Measurements from ENCODE around the gene FAM98B. TPM values are rescaled to one million over a fixed set of nuclear protein-coding genes. Genes with fewer than 3 reads are reported as not detected.

FAM98B gene
- polyA plus RNA-seq, 1 of the 3 experiments (the other 2 are of a cell fraction): 5.7 TPM

DNA sequence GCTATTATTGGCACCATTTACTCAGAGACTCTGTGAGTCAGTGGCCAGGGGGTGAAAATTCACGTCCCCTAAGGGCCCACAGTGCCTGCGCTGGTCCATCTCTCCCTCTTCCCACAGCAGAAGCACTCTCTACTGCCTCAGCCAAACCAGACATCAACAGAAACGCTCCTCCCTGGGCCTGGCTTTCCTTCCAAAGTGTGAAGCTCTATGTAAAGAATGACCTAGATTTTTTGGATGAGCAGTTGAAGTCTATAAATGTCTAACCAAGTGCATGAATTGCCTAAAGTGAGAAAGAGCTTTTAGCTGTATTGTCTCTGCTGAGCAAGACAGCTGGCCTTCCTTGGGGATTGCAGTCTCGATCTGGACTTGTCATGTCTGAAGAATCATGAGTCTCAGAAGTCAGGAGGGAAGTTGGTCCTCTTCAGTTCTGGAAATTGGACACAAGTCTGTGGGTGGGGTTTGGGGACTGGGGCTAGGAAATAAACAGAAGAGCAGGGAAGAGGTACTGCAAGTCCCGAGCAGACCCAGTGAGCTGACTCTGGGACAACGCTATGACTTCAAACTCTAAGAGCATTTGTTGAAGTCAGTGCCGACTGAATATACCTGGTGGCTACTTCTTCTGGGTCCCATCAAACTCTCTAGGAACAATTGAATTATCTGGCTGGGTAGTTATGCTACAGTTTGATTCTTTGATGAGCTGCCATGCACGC, 81.7 kb downstream of the FAM98B start (continued):
- TF ChIP-seq JUND (IDR thresholded peaks at IDR 0.05): no peak
- no peak for TF ChIP-seq TAF1 (IDR thresholded peaks at IDR 0.05; ENCODE audit: borderline replicate concordance, low read depth, low read length)
- no peak for TF ChIP-seq CHD2 (IDR thresholded peaks at IDR 0.05; ENCODE audit: low read length, partially characterized antibody)

- POLR2A ChIA-PET: no interaction called here
- H4K20me1 ChIP-seq (ENCODE audit: insufficient read depth): no peaks in the 10 kb centered on the region
- TF ChIP-seq TEAD4 (IDR thresholded peaks at IDR 0.05; ENCODE audit: borderline replicate concordance, insufficient read depth): peak; percentile 30; the same call in 1 of the 2 replicates
- TF ChIP-seq JUND (IDR thresholded peaks at IDR 0.05): 0 out of 2 replicates have a peak, but pooled peaks have one; percentile 12
- TF ChIP-seq, protein P1, sequence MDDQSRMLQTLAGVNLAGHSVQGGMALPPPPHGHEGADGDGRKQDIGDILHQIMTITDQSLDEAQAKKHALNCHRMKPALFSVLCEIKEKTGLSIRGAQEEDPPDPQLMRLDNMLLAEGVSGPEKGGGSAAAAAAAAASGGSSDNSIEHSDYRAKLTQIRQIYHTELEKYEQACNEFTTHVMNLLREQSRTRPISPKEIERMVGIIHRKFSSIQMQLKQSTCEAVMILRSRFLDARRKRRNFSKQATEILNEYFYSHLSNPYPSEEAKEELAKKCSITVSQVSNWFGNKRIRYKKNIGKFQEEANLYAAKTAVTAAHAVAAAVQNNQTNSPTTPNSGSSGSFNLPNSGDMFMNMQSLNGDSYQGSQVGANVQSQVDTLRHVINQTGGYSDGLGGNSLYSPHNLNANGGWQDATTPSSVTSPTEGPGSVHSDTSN (IDR thresholded peaks at IDR 0.05): peak; percentile 27; the same call in 1 of the 2 replicates
- no peak for TF ChIP-seq FOXJ3 (CRISPR knock-in tag; IDR thresholded peaks at IDR 0.05)
- 36% methylated on average over 3 of the region's 3 CpGs for WGBS (ENCODE audit: low lambda C conversion rate)
- no peak overlapping the region for H3K9ac ChIP-seq
- CTCF ChIA-PET: interaction anchor here (1.1 to 2.5 kb wide), 2 partner anchors 28 to 155 kb away, joined by 3 to 15 read pairs; partner anchors contain the start of gene RASGRP1
- H3K9me3 ChIP-seq: no peaks in the 10 kb centered on the region
- no peaks in the 10 kb centered on the region for H3K27me3 ChIP-seq (ENCODE audit: insufficient read depth)
- no peaks in the 10 kb centered on the region for H3K79me2 ChIP-seq (ENCODE audit: insufficient read depth)
- peak overlapping the region in 1 of 2 experiments; percentile 71; a peak in 2 of 4 replicates for H3K27ac ChIP-seq (ENCODE audit: low read depth in 2 of 2, low read length in 1 of 2)
- H3K9me2 ChIP-seq: no peaks in the 10 kb centered on the region
- H3K4me3 ChIP-seq (ENCODE audit: low read depth in 2 of 2, low read length in 1 of 2): no peak overlapping the region
- no peak for DNase-seq
- H2AFZ ChIP-seq (ENCODE audit: low read depth): no peak overlapping the region
- 0 out of 4 replicates have a peak, but pooled peaks cover 0 to 4% of the 10 kb centered on the region in 2 experiments for H3K4me1 ChIP-seq (ENCODE audit: control insufficient read depth in 1 of 2, insufficient read depth in 2 of 2, low read depth in 1 of 2, low read length in 1 of 2)
- H3K36me3 ChIP-seq (replicated peaks in 1 of 2; ENCODE audit: control insufficient read depth in 1 of 2, insufficient read depth in 2 of 2, low read length in 1 of 2): no peaks in the 10 kb centered on the region
- no peak overlapping the region for H3K4me2 ChIP-seq
- H3F3A ChIP-seq (replicated peaks; ENCODE audit: insufficient read depth): peaks cover 6% of the 10 kb centered on the region
Measured at GRCh38 chr15:38536201-38536676, 82.3 kb downstream of the FAM98B start.

Other genes with a start within 250 kb of the FAM98B start
- gene SPRED1, start 201.3 kb upstream of the FAM98B start, polyA plus RNA-seq (2012; rRNA removed): 4.3 and 4.4 TPM in 2 replicates
- gene RASGRP1, start 110.7 kb downstream of the FAM98B start, polyA plus RNA-seq (2012; rRNA removed): 0.03 and 0.10 TPM in 2 replicates

Data from SK-N-SH (cell line).